ENCODE results near the gene SF3A2.

DNA sequence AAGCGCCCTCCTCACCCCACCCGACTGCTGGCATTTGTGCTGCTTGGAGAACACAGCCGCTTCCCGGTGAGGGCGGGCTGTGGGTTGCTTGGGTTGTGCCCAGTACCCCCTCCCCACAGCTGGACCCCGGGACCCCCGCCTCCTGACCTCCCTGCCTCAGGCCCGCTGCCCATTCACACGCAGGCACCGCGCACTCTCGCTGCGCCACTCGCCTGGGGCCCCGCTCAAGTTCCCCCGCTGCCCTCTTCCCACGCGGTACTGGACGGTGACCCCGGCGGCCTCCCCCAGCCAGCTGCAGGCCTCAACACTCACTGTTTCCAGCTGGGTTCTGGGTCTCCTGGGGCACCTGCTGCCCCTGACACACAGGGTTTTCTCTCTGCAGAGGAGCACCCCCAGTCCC is 16.9 kb upstream of the SF3A2 start:
- no peak for TF ChIP-seq CTCF (conservative IDR thresholded peaks at IDR 0.05; ENCODE audit: low read depth in 2 of 2)
- no peak for TF ChIP-seq EZH2 (IDR thresholded peaks at IDR 0.05; ENCODE audit: low read depth, unreplicated experiment)
- TF ChIP-seq, protein P1, sequence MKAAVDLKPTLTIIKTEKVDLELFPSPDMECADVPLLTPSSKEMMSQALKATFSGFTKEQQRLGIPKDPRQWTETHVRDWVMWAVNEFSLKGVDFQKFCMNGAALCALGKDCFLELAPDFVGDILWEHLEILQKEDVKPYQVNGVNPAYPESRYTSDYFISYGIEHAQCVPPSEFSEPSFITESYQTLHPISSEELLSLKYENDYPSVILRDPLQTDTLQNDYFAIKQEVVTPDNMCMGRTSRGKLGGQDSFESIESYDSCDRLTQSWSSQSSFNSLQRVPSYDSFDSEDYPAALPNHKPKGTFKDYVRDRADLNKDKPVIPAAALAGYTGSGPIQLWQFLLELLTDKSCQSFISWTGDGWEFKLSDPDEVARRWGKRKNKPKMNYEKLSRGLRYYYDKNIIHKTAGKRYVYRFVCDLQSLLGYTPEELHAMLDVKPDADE (IDR thresholded peaks at IDR 0.05): no peak
- no peak for TF ChIP-seq EZH2phosphoT487 (IDR thresholded peaks at IDR 0.05; ENCODE audit: unreplicated experiment)
- TF ChIP-seq CREB1 (CRISPR knock-in tag; IDR thresholded peaks at IDR 0.05; ENCODE audit: low read depth): no peak
- no peak for TF ChIP-seq POLR2AphosphoS5 (IDR thresholded peaks at IDR 0.05; ENCODE audit: low read depth)
- TF ChIP-seq NANOG (IDR thresholded peaks at IDR 0.05; ENCODE audit: borderline replicate concordance): no peak
- TF ChIP-seq, protein P2, sequence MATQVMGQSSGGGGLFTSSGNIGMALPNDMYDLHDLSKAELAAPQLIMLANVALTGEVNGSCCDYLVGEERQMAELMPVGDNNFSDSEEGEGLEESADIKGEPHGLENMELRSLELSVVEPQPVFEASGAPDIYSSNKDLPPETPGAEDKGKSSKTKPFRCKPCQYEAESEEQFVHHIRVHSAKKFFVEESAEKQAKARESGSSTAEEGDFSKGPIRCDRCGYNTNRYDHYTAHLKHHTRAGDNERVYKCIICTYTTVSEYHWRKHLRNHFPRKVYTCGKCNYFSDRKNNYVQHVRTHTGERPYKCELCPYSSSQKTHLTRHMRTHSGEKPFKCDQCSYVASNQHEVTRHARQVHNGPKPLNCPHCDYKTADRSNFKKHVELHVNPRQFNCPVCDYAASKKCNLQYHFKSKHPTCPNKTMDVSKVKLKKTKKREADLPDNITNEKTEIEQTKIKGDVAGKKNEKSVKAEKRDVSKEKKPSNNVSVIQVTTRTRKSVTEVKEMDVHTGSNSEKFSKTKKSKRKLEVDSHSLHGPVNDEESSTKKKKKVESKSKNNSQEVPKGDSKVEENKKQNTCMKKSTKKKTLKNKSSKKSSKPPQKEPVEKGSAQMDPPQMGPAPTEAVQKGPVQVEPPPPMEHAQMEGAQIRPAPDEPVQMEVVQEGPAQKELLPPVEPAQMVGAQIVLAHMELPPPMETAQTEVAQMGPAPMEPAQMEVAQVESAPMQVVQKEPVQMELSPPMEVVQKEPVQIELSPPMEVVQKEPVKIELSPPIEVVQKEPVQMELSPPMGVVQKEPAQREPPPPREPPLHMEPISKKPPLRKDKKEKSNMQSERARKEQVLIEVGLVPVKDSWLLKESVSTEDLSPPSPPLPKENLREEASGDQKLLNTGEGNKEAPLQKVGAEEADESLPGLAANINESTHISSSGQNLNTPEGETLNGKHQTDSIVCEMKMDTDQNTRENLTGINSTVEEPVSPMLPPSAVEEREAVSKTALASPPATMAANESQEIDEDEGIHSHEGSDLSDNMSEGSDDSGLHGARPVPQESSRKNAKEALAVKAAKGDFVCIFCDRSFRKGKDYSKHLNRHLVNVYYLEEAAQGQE (IDR thresholded peaks at IDR 0.05; ENCODE audit: unreplicated experiment): no peak

Data from GM23338 (cell line).